Spleen (tissue), 11 donors: Measurements from ENCODE around the gene PRKAG1. TPM values are rescaled to one million over a fixed set of nuclear protein-coding genes. Genes with fewer than 3 reads are reported as not detected.

Experiments
- DNase-seq: peaks from one replicate; pipeline ENCODE4 v3.0.0-alpha.2; 2020
- H3K27ac ChIP-seq, 8 donors: fragments of 200-600 bp; sonication (generic) in 7 of 8; 1 replicate in 4 of 8; 2 replicates in 4 of 8; pipeline versions ENCODE4 v1.5.0 to v1.8.0; 2016 to 2021; ENCODE audit warnings: inconsistent platforms in 4 of 8, mild to moderate bottlenecking in 4 of 8, moderate library complexity in 1 of 8
- H3K27me3 ChIP-seq, 7 donors: fragments of 200-600 bp; sonication (generic) in 6 of 7; replicated peaks in 1 of 7; 1 replicate in 4 of 7; 2 replicates in 3 of 7; pipeline versions ENCODE4 v1.5.0 to v1.8.0; 2016 to 2021; ENCODE audit warnings: inconsistent platforms in 3 of 7, mild to moderate bottlenecking in 1 of 7
- H3K36me3 ChIP-seq, 6 donors: fragments of 200-600 bp; sonication (generic) in 5 of 6; 1 replicate in 4 of 6; 2 replicates in 2 of 6; pipeline versions ENCODE4 v1.5.0 to v1.8.0; 2016 to 2021; ENCODE audit warnings: inconsistent platforms in 2 of 6
- H3K4me1 ChIP-seq, 6 donors: fragments of 200-600 bp; sonication (generic) in 5 of 6; 1 replicate in 3 of 6; 2 replicates in 3 of 6; pipeline versions ENCODE4 v1.5.0 to v1.8.0; 2016 to 2021; ENCODE audit warnings: inconsistent platforms in 3 of 6
- H3K4me3 ChIP-seq, 8 donors: fragments of 200-600 bp; sonication (generic) in 7 of 8; 1 replicate in 4 of 8; 2 replicates in 4 of 8; pipeline versions ENCODE4 v1.5.0 to v1.8.0; 2016 to 2021; ENCODE audit warnings: inconsistent platforms in 4 of 8, mild to moderate bottlenecking in 4 of 8, moderate library complexity in 2 of 8
- H3K9me3 ChIP-seq, 8 donors: fragments of 200-600 bp; sonication (generic) in 7 of 8; 1 replicate in 4 of 8; 2 replicates in 4 of 8; pipeline versions ENCODE4 v1.5.0 to v1.8.0; 2016 to 2021; ENCODE audit warnings: inconsistent platforms in 4 of 8
- CTCF ChIP-seq, 11 experiments: fragments of 200-600 bp in 7 of 11; fragments of 450-650 bp in 4 of 11; sonication (generic) in 4 of 11; IDR thresholded peaks in 8 of 11; conservative IDR thresholded peaks in 3 of 11; 1 replicate in 7 of 11; 2 replicates in 4 of 11; pipeline versions ENCODE4 v1.4.0 to v1.8.0; 2016 to 2021; ENCODE audit warnings: antibody characterized with exemption in 11 of 11, inconsistent platforms in 4 of 11, mild to moderate bottlenecking in 1 of 11
- POLR2A ChIP-seq, 3 donors: fragments of 450-650 bp; IDR thresholded peaks; one replicate each; pipeline ENCODE4 v1.5.1; 2017; ENCODE audit warnings: antibody characterized with exemption in 3 of 3, mild to moderate bottlenecking in 1 of 3
- POLR2AphosphoS5 ChIP-seq, 3 donors: sonication (generic); formaldehyde crosslinking; IDR thresholded peaks; one replicate each; pipeline ENCODE4 v1.5.1; 2017; ENCODE audit warnings: antibody characterized with exemption in 3 of 3
- whole genome bisulfite sequencing, 5 donors: extraction: QIAGEN DNeasy Blood & Tissue Kit in 3 of 5; methylation state at CpG; one replicate each; pipeline versions ENCODE4 v1.1.5 to v1.1.7; 2013 to 2018; 5-methylcytosine and 5-hydroxymethylcytosine counted together
- intact Hi-C: fragments of 100-400 bp; cut with DNase I; formaldehyde crosslinking; loops from one replicate; pipeline ENCODE4 v1.15.0; 2023; ENCODE audit warnings: low total_unique reads
- polyA plus RNA-seq, 3 donors: library from polyadenylated mRNA; stranded (reverse); fragments of 200-250 nt; gene quantifications; one replicate each; pipeline ENCODE4 v1.2.1, GENCODE V29; 2013
- total RNA-seq, 7 donors: library from RNA; depleted of rRNA in 3 of 7; stranded (reverse); fragments of >200 nt in 3 of 7; fragmentation: NEBNext Ultra II Directional in 4 of 7; extraction: Animal tissue kit (Norgen Biotek cat#: 25700) in 4 of 7; gene quantifications; one replicate each; pipeline versions ENCODE4 v1.1.0 to v1.2.1, GENCODE V29; 2016 to 2021
- donor health status: healthy with polysubstance abuse.
- donor health status: DM: no; HTN: no; CAD: no; lungs with moderate emphysema.
- donor health status: DM: no; HTN: no; CAD: no.
- donor health status: Bipolar disorder and iron deficiency.
- donor health status: healthy.
- donor health status: DM: no; HTN: no; CAD: no.
- donor health status: DM: yes; HTN: yes; CAD: no.

PRKAG1 gene
- total and polyA plus RNA-seq, 10 donors: 34.1 to 47.2 (median 43.1) TPM

- no peak for DNase-seq
- WGBS, 5 donors: 8 to 14% (median 11%) methylated on average over 12 to 16 of the region's 16 CpGs
- no peak for TF ChIP-seq POLR2A (IDR thresholded peaks at IDR 0.05)
- TF ChIP-seq CTCF (IDR thresholded peaks at IDR 0.05 in 8 of 11, conservative IDR thresholded peaks at IDR 0.05 in 3 of 11): no peak
- no peak for TF ChIP-seq POLR2AphosphoS5 (IDR thresholded peaks at IDR 0.05)
- intact Hi-C loops: loop anchor here (10.0 kb wide), 1 partner anchor 64 kb away; no protein-coding TSS in a partner anchor
- Histone ChIP-seq H3K4me3 (peak overlapping the region; percentile 83 to 97 (median 93)), H3K36me3 (peaks cover 0 to 9% (median 0%) of the 10 kb centered on the region in 6 donors), H3K27me3 (no peaks in the 10 kb centered on the region), H3K4me1 (peaks cover 23 to 63% (median 47%) of the 10 kb centered on the region in 6 donors), H3K27ac (peak overlapping the region; percentile 92 to 100 (median 97)), H3K9me3 (no peaks in the 10 kb centered on the region)
These were observed 42.6 kb upstream of the PRKAG1 start for GRCh38 chr12:49061157-49061650.

- intact Hi-C loops: loop anchor here (10.0 kb wide), 1 partner anchor 64 kb away; no protein-coding TSS in a partner anchor
These were observed 41.9 kb upstream of the PRKAG1 start, which contains the start of gene KMT2D for GRCh38 chr12:49060237-49061156. TSS of gene KMT2D (minus strand) at chr12:49060794. CDS start at chr12:49055324, 5,470 bp downstream.

DNA sequence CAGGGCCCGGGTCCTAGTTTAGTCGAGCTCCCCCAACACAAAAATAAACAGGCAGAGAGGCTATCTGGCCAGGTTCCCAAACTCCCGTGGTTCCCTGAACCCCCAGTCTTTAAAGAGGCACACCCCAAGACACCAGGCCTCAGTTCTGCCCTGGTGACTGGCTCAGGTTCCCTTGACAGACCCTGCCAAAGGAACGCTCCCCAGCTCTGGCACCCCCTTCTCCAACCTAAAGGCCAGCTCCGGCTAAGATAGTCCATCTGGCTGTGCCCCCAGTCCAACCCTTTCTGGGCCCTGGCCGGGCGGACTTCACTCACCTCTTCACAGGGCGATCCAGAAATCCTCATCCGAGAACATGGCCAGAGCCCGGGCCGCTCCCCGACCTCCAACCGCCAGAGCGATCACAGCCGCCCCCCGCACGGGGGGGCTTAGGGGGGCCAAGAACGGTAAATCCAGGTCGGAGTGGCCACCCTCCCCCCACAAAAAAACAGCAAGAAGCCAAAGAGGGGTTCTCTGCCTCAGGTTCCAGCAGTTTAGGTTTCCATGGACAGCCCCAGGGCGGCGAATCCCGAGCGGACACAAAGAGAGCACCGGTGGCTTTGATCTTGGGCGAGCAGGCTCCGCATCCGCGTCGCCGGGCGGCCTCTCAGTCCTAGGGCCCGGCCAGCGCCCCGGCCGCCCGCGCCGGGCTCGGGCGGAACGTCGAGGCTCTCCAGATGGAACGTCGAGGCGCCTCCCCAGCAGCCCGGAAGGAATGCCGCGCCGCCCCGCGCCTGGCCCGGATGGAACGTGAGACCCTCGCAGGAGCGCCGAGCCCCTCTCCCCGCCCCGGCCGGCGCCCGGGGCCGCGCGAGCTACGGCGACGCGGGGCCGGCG is 41.0 kb upstream of the PRKAG1 start:
- Histone ChIP-seq H3K27ac (peak overlapping the region; percentile 92 to 100 (median 97)), H3K4me3 (peak overlapping the region; percentile 83 to 97 (median 93)), H3K4me1 (peaks cover 39 to 80% (median 64%) of the 10 kb centered on the region in 6 donors), H3K9me3 (no peaks in the 10 kb centered on the region), H3K36me3 (peaks cover 3 to 8% (median 7%) of the 10 kb centered on the region in 6 donors), H3K27me3 (no peaks in the 10 kb centered on the region)
- DNase-seq: peak; percentile 88
- WGBS, 5 donors: 0 to 1% (median 0%) methylated on average over 24 to 70 of the region's 70 CpGs
- TF ChIP-seq POLR2AphosphoS5 (IDR thresholded peaks at IDR 0.05) (peak in 1 of 3 donors; percentile 9), POLR2A (IDR thresholded peaks at IDR 0.05) (no peak), CTCF (IDR thresholded peaks at IDR 0.05 in 8 of 11, conservative IDR thresholded peaks at IDR 0.05 in 3 of 11) (no peak)
- intact Hi-C loops: loop anchor here (10.0 kb wide), 1 partner anchor 65 kb away; no protein-coding TSS in a partner anchor

More at GRCh38 chr12:49060237-49061156, 41.9 kb upstream of the PRKAG1 start, which contains the start of gene KMT2D:
- H3K27ac ChIP-seq: peak within 1 kb of the TSS; percentile 92 to 100 (median 97)
- H3K4me1 ChIP-seq: peaks cover 30 to 70% (median 54%) of the 10 kb centered on the region in 6 donors
- peak; percentile 97 for DNase-seq
- no peaks in the 10 kb centered on the region for H3K9me3 ChIP-seq
- H3K36me3 ChIP-seq: peaks cover 0 to 9% (median 0%) of the 10 kb centered on the region in 6 donors
- 0 to 2% (median 0%) methylated on average over 21 to 74 of the region's 74 CpGs for WGBS, 5 donors
- peak; percentile 85 to 89 (median 87) for TF ChIP-seq POLR2AphosphoS5 (IDR thresholded peaks at IDR 0.05)
- TF ChIP-seq CTCF (IDR thresholded peaks at IDR 0.05 in 8 of 11, conservative IDR thresholded peaks at IDR 0.05 in 3 of 11): peak in 10 of 11 experiments; percentile 14 to 72 (median 50)
- peak in 1 of 3 donors; percentile 88 for TF ChIP-seq POLR2A (IDR thresholded peaks at IDR 0.05)
- H3K27me3 ChIP-seq: no peaks in the 10 kb centered on the region
- peak within 1 kb of the TSS; percentile 83 to 97 (median 93) for H3K4me3 ChIP-seq
